GM08714 (cell line): Measurements from ENCODE around the gene PFKFB2.

ENCODE experiments used
- H3K4me3 ChIP-seq: fragments of 200-500 bp; sonication (Bioruptor generic); 2 replicates; pipeline ENCODE4 v1.5.1; 2014; ENCODE audit warnings: mild to moderate bottlenecking, low read length, inconsistent platforms
- ZNF274 ChIP-seq: IDR thresholded peaks from 2 replicates; pipeline ENCODE4 v1.6.1; 2012; ENCODE audit warnings: mild to moderate bottlenecking, low read depth, low read length

Gene PFKFB2

DNA sequence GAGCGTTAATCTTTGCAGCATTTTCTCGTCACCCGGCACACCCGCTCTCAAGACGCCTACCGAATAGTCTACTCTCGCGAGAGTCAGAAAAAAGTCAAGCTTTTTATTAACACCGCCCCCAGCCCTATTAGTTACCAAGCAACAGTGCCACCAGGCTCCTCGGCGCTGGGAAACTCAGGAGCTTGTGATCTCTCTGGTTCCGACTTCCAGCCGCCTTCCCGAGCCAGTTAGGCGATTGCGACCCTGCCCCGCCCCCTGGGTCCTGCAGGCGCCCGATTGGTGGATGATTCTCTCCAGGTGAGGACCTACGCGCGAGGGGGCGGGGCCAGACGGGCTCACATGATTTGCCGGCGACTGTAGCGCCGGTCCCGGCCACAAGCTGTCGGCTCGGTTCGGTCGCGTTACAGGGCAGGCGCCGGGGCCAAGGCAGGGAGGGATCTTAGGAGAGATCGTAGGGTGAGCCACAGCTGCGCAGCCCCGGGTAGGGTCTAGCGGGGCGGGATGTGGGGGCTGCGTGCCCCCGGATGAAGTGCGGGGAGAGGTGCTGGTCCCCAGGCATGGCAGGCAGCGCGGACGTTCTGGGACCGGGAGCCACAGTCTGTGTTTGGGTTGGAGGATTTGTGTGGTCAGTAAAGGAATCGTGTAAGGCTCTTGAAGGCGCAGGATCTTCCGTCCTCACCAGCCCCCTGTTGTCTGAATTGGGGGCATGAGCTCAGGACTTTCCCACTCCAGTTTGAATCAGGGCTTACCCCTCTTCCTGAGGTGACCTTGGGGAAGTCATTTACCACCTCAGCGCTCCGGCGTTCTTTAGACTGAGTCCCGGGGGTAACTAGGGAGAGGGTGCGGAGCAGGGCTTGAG lies at the start of gene PFKFB2:
TSS of gene PFKFB2 (plus strand) at position 365 of the 859 bp plus-strand sequence. CDS start 1,443 bp downstream, outside the sequence.
- H3K4me3 ChIP-seq, result peak within 1 kb of the TSS; percentile 67
- TF ChIP-seq ZNF274, result no peak

DNA sequence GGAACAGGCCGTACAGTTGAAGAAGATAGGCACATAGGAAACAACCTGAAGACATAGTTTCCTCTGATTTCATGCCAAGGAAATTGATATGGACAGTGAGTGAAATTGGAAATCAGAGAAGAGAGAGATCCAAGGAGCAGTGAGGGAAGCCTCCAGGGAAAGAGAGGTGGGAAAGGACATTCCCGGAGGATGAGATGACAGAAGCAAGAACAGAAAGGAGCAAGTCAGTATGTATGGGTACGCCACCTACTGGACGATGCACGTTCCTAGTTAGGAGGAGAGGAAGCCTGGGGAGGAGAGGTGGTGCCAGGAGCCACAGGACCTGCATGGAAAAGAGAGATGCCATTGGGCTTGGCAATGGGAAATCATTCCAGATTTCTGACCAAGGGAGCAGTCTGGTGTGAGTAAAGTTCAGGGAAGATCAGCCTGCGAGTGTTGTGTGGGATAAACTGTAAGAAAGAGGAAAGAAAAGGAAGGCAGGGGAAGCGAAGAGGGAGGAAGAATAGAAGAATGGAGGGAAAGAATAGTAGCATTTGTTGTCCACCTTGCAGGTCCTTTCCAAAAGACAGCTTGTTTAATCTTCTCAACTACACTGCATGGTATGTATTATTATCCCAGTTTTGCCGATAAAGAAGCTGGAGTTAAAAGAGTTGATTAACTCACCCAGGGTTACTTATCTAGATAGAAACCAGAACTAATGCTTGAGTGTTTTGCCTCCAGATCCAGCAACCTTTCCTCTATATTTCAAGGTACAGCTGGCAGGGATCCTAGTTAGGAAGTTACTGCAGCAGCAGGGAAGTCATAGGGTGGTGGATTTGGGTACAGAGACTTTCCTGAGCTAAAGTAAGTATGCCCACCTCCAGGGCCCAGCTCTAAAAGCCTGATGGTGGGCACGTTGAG lies 47.9 kb upstream of the PFKFB2 start:
- no peak overlapping the region for H3K4me3 ChIP-seq
- no peak for TF ChIP-seq ZNF274

DNA sequence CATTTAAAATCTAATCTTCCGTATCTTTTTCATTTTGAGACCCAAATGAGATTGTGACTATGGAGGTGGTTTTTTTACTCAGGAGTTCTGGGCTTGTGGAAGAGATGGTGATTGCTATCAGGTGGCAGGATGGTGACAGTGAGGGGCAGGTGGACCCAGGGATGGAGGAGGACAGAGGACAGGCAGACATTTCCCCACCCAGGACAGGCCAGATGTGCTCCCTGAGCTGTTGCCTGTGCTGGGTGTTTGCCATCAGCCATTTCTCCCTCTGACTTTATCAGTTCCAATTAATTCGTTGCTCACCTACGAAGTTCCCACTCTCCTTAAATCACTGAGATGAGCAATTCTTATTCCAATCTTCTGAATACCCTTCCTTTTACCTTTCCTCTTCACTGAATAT lies 47.0 kb upstream of the PFKFB2 start:
- no peak overlapping the region for H3K4me3 ChIP-seq
- TF ChIP-seq ZNF274, result no peak

DNA sequence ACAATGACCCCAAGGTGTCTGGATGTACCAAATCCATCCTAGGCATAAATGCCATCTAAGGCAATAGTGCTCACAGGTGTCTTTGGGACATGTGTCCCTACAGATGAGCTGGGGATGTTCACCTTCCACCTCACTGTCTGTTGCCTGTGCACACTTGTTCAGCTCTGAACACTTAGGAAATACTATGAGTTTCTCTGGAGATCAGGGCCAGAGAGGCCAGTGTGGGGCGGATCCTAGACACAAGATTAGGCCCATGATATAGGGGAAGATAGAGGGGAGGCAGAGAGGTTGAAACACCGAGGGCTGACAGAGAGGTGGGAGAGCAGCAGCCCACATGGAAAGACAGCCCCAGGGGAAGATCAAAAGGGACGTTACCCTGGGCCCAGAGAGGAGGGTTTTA lies 46.2 kb upstream of the PFKFB2 start:
- no peak overlapping the region for H3K4me3 ChIP-seq

DNA sequence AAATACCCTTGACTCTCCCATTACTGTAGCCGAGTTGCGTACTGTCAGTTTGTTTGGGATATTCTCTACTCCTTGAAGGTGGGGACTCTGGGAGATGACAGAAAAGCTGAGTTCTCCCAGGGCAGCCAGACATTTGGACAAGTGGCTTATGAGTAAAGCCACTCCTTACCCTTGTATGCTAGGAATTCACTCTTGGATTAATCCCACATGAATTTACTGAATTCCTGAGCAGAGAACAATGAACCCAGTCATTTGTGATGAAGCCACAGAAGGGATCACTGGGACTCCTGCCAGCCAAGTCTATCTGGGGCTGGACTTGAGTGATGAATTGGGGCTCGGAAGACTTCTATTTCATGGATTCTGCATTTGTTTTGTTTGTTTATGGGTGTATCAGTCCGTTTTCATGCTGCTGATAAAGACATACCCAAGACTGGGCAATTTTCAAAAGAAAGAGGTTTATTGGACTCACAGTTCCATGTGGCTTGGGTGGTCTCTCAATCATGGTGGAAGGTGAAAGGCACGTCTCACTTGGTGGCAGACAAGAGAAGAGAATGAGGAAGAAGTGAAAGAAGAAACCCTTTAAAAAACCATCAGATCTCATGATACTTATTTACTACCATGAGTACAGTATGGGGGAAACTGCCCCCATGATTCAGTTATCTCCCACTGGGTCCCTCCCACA lies 45.6 kb upstream of the PFKFB2 start:
- no peak for TF ChIP-seq ZNF274
- H3K4me3 ChIP-seq, result no peak overlapping the region

More for the DNA sequence above, 46.2 kb upstream of the PFKFB2 start:
- TF ChIP-seq ZNF274, result no peak

DNA sequence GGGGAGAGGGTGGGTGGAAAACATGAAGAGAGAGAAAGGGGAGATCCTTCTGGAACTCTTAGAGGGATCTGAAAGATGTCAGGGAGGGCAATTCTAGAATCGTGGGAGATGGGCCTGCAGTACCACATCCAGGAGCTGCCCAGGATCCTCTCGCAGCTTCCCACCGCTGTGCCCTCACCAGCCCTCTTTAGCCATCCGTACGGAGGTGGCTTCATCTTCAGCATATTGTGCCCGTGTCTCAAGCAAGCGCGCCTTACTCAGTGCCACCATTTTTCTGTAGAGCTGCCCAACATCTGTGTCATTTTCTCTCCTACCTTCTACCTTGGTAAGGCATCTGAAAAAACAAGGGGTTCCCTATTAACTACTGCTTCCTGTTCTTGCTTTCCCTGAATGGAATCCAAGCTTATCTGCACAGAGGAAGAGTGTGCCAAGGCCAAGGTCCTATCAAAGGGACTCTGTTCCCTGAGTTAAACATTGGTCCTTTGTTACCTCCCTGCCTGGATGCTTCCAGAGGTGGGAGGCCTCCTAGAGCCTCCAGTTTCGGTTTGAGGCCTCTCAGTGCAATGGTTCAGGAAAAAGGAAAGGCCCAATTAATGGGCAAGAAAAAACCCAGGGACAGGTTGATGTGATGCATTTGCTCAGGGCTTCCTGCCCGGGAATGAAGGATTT lies 43.8 kb upstream of the PFKFB2 start:
- H3K4me3 ChIP-seq, result no peak overlapping the region
- TF ChIP-seq ZNF274, result no peak

DNA sequence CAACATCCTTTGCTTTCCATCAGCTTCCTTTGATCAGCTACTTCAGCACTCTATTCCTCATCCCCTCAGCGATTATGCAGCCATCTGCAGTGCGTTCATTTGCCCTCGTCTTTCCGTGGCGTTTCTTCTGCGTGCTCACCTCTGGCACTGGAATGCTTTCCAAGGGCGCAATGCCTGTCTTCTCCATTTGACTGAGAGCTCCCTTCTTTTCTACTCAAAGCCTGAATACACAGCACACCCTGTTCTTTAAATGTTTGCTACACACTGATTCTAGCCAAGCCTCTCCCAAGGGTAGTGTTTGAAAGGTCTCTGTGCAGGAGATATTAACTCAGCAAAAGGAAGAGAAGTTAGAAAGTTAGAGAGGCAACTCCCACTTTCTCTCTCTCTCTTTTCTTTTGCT lies 43.1 kb upstream of the PFKFB2 start:
- no peak for TF ChIP-seq ZNF274
- H3K4me3 ChIP-seq, result no peak overlapping the region

DNA sequence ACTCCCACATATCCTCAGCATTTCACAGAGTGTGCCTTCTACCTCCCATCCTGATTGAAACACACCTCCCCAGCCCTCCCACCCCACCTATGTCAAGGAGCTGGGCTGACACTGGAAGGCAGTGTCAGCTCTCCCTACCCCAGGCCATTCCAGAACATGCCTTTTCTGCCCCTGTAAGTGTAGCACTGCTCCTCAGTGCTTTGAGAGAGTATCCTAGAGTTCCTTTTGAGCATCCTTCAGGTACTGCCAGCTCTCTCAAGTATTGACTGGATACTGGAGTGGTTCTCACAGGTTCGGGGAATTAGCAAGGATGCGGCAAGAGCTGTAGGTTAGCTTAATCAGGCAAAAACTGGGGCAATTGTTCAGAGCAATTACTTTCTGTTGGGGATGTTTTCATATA lies 42.3 kb upstream of the PFKFB2 start:
- TF ChIP-seq ZNF274, result no peak
- H3K4me3 ChIP-seq, result no peak overlapping the region

DNA sequence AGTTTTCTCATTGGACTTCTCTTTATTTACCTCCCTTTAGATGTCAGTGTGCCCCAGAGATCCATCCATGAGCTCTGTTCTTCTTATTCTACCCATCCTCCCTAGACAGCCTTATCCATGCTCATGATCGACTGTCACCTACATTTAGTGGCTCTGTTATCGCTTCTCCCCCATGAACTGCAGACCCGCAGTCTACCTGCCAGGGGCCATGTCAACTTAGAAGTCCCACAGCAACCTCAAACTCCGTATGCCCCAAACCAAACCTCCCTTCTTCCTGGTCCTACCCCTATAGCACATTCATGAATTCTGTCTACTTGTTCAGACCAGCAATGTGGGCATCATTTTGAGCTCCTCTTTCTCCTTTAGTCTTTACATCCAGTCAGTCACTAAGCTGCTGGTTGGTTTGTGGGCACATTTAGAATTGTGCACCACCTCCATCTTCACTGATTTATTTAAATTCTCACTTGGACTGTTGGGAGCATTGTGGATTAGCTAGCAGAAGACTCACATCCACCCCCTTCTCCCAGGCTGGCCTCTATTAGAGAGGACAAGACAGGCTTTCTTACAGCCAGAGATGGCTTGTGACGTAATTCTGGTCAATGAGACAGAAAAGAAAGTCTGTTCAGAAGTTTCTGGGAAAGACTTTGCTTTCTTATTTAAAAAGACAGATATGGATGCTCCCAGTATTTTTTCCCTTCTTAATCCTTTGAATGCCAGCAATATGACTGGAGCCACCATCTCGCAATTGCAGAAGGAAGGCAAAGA lies 39.6 kb upstream of the PFKFB2 start:
- no peak for TF ChIP-seq ZNF274
- H3K4me3 ChIP-seq, result no peak overlapping the region

DNA sequence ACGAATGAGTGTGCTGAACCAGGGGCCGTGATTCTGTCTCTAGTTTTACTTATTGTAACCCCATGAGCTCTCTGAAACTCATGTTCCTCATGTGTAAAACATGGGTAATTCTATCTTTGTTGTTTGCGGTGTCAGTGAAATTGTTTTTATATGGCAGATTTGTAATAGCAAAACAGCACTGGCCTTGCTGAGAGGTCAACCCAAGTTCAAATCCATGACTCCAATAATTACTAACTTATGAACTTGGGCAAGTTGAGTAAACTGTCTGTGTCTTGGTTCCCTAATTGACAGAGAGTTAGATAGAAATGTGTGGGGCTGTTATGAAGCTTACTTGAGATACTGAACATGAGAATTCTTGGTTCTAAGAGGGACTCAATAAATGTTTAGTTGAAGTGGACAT lies 38.3 kb upstream of the PFKFB2 start:
- TF ChIP-seq ZNF274, result no peak
- no peak overlapping the region for H3K4me3 ChIP-seq

DNA sequence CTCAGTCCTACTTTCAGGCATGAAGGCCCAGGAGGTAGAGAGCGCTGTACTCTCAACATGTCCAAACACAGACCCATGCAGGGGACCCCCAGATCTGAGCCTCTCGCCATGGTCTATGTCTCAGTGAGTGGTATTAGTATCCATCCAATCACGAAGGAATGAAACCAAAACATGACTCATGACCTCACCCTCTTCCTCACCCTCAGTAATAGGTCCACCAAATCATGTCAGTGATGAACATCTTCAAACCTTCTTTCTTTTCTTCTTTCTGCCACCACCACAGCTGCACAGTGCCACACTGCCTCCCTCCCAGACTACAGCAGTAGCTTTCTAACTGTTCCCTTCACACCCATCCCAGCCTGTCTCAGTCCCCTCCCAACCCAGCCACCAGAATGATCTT lies 37.3 kb upstream of the PFKFB2 start:
- H3K4me3 ChIP-seq, result no peak overlapping the region
- TF ChIP-seq ZNF274, result no peak

DNA sequence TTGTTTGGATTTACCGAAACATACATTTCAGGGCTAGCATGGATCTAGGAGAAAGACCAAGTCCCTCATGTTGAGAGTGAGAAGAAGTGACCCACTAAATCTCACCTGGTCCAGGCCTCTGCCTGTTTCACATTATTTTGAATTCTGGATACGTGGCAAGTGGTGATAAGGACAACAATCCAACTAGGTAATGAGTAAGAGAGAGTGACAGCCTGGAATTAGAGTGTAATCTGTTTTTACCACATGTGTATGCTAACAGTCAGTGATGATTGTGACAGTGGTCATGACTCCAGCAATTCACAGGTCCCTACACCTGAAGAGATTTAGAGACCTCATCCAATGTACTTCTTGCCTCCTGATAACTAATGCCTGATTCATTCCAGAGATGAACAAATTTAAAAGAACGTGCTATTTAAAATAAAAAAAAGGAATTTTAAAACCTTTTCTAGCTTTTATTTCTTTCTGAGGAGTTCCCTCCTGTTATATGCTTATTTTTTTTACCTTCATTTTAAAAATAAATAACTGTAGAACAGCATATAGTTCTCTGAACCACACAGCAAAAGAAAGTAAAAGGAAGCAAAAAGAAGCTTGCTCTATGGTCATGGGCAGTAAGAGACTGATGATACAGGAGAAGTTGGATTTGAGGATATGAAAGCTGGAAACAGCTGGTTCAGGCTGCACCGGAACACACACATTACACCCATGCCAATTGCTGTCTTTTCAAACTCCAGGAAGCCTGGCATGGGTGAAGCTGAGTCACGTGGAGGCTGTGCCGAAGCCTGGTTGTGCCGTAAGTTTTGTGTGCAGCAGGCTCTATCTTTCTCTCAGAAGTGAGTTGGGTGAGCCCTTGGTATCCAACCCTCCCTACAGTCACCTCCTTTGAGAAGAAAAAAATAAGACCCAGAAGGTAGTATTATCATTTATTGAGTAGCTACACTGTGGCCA lies 35.2 kb upstream of the PFKFB2 start:
- TF ChIP-seq ZNF274, result no peak

DNA sequence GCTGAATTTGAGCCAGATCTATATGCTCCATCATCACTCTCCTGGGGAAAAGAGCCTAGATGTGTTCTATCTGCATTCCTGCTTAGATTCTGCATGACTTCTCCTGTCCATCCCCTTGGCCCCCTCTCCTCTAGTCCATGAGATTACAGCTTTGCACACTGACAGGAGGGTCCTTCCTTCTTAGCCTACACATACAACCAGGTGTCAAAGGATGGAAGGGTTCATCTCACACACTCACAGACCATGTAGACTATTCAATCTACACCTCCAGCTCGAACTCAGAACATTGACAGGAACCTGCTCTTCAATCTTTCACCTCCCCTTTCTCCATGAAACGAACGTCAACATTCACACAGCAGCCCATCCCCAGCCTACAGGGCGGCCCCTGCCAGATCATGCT lies 34.4 kb upstream of the PFKFB2 start:
- no peak overlapping the region for H3K4me3 ChIP-seq
- TF ChIP-seq ZNF274, result no peak

More for the DNA sequence above, 35.2 kb upstream of the PFKFB2 start:
- no peak overlapping the region for H3K4me3 ChIP-seq
